ENCODE measurements around the gene RAB8A.

- no peak for TF ChIP-seq CTCF (IDR thresholded peaks at IDR 0.05)
- no peak for TF ChIP-seq POLR2A (IDR thresholded peaks at IDR 0.05)
Observed at GRCh38 chr19:16095071-16095571, 16.6 kb upstream of the RAB8A start.

Measured in adrenal gland (tissue), 5 donors.